PC-3 (cell line): ENCODE results near the gene SAMD11. TPM values are rescaled to one million over a fixed set of nuclear protein-coding genes. Genes with fewer than 3 reads are reported as not detected.

ENCODE experiments used
- ATAC-seq: fragments of 200-7000 bp; cut with Tn5 transposase; 2 replicates; pipeline ENCODE4 v1.9.1; 2020; ENCODE audit warnings: mild to moderate bottlenecking, moderate library complexity
- BruUV-seq: library from RNA; stranded (reverse); fragments of 400-500 nt; replicated peaks from 2 replicates; lab custom pipeline; 2021; lab: Mats Ljungman, UMichigan
- CTCF ChIA-PET: fragments of 300-600 bp; sonication (Branson Sonifier 250); formaldehyde crosslinking; loops from one replicate; lab custom pipeline; 2022; ENCODE audit warnings: antibody characterized with exemption; lab: Charles Lee
- POLR2A ChIA-PET: fragments of 300-600 bp; sonication (Branson Sonifier 250); formaldehyde crosslinking; loops from one replicate; lab custom pipeline; 2022; ENCODE audit warnings: antibody characterized with exemption; ENCODE audit not compliant: unreplicated experiment; lab: Charles Lee
- DNase-seq: peaks from one replicate; pipeline ENCODE4 v3.0.0-alpha.2; 2015
- H2AFZ ChIP-seq: fragments of 300-600 bp; sonication (generic); 2 replicates; pipeline ENCODE4 v1.6.0; 2016; ENCODE audit warnings: antibody characterized with exemption, low read length
- H3F3A ChIP-seq: fragments of 300-600 bp; sonication (generic); one replicate; pipeline ENCODE4 v1.6.0; 2017; ENCODE audit warnings: antibody characterized with exemption, low read length, control low read depth, mild to moderate bottlenecking; ENCODE audit not compliant: unreplicated experiment
- H3K27ac ChIP-seq: fragments of 300-600 bp; sonication (generic); 2 replicates; pipeline ENCODE4 v1.5.1; 2016; ENCODE audit warnings: mild to moderate bottlenecking, low read length
- H3K27me3 ChIP-seq: fragments of 300-600 bp; sonication (generic); 2 replicates; pipeline ENCODE4 v1.6.1; 2016; ENCODE audit warnings: low read length, mixed read lengths
- H3K36me3 ChIP-seq: fragments of 300-600 bp; sonication (generic); 2 replicates; pipeline ENCODE4 v1.6.1; 2016; ENCODE audit warnings: low read depth, mixed run types, low read length, mixed read lengths
- H3K4me1 ChIP-seq: fragments of 300-600 bp; sonication (generic); 2 replicates; pipeline ENCODE4 v1.5.1; 2016; ENCODE audit warnings: low read length; ENCODE audit not compliant: insufficient read depth
- H3K4me2 ChIP-seq: fragments of 300-600 bp; sonication (generic); 2 replicates; pipeline ENCODE4 v1.6.0; 2016; ENCODE audit warnings: low read length
- H3K4me3 ChIP-seq: fragments of 300-600 bp; sonication (generic); 2 replicates; pipeline ENCODE4 v1.5.1; 2016; ENCODE audit warnings: mild to moderate bottlenecking, low read length, mixed read lengths
- H3K79me2 ChIP-seq: fragments of 300-600 bp; sonication (generic); 2 replicates; pipeline ENCODE4 v1.6.1; 2017; ENCODE audit warnings: low read length, mixed read lengths
- H3K9ac ChIP-seq: fragments of 300-600 bp; sonication (generic); 2 replicates; pipeline ENCODE4 v1.6.0; 2016; ENCODE audit warnings: mild to moderate bottlenecking, low read length
- H3K9me2 ChIP-seq: fragments of 300-600 bp; sonication (generic); replicated peaks from 2 replicates; pipeline ENCODE4 v1.6.1; 2016; ENCODE audit warnings: mixed run types, low read length, mixed read lengths
- H3K9me3 ChIP-seq: fragments of 300-600 bp; sonication (generic); 2 replicates; pipeline ENCODE4 v1.6.1; 2016; ENCODE audit warnings: low read length, mixed read lengths
- H4K20me1 ChIP-seq: fragments of 300-600 bp; sonication (generic); 2 replicates; pipeline ENCODE4 v1.6.1; 2016; ENCODE audit warnings: low read length, mixed read lengths
- EZH2 ChIP-seq: fragments of 300-600 bp; sonication (generic); IDR thresholded peaks from one replicate; pipeline ENCODE4 v1.6.1; 2017; ENCODE audit warnings: antibody characterized with exemption, mild to moderate bottlenecking, low read length; ENCODE audit not compliant: unreplicated experiment
- EZH2phosphoT487 ChIP-seq: fragments of 300-600 bp; sonication (generic); IDR thresholded peaks from 2 replicates; pipeline ENCODE4 v1.6.1; 2018; ENCODE audit warnings: mild to moderate bottlenecking, antibody characterized with exemption, low read length, borderline replicate concordance
- intact Hi-C: fragments of 100-400 bp; cut with micrococcal nuclease; formaldehyde crosslinking; loops from 2 replicates; pipeline ENCODE4 v1.9.0; 2023
- total RNA-seq: library from RNA; depleted of rRNA; stranded (reverse); fragments of >200 nt; gene quantifications from 2 replicates; pipeline ENCODE4 v1.2.3, GENCODE V29; 2014
- TF ChIP-seq, protein P1 (sequence below): fragments of 300-600 bp; sonication (generic); conservative IDR thresholded peaks from 2 replicates; pipeline ENCODE4 v1.5.1; 2017; ENCODE audit warnings: antibody characterized with exemption, low read depth, mild to moderate bottlenecking, low read length

Gene SAMD11
- total RNA-seq, 1 experiment from 2014 or later: 5.8 TPM

DNA sequence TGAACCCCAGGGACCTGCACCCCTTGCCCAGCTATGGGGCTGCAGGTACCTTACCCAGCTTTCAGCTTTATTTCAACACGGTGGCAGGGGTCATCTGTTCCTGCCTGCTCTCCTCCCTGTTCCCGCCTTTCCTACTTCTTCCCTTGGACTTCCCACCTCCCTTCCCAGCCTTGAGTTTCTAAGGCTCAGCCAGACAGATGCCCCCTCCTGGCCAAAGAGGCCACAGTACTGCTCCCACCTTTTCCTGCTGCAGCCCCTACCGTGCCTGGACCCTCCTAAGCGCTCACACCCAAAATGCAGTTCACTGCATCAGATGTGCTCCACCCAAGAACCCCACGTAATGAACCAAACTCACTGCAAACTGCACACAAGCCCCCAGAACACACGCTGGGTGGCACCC, 27.6 kb downstream of the SAMD11 start:
- H3K9me2 ChIP-seq: no peaks in the 10 kb centered on the region
- no TSS peak for BruUV-seq
- no peaks in the 10 kb centered on the region for H3K27me3 ChIP-seq
- POLR2A ChIA-PET: no interaction called here
- no peak overlapping the region for H2AFZ ChIP-seq
- no peak overlapping the region for H3K4me2 ChIP-seq
- no peaks in the 10 kb centered on the region for H4K20me1 ChIP-seq
- H3K9me3 ChIP-seq: no peaks in the 10 kb centered on the region
- no peaks in the 10 kb centered on the region for H3K4me1 ChIP-seq
- peaks cover 58% of the 10 kb centered on the region for H3K36me3 ChIP-seq
- intact Hi-C loops: no loop called here
- H3K4me3 ChIP-seq: no peak overlapping the region
- ATAC-seq (no peak), DNase-seq (no peak)
- H3K27ac ChIP-seq: no peak overlapping the region
- H3K79me2 ChIP-seq: peaks cover 11% of the 10 kb centered on the region; the same call in 1 of the 2 replicates
- TF ChIP-seq EZH2phosphoT487 (no peak), EZH2 (no peak)
- TF ChIP-seq, protein P1, sequence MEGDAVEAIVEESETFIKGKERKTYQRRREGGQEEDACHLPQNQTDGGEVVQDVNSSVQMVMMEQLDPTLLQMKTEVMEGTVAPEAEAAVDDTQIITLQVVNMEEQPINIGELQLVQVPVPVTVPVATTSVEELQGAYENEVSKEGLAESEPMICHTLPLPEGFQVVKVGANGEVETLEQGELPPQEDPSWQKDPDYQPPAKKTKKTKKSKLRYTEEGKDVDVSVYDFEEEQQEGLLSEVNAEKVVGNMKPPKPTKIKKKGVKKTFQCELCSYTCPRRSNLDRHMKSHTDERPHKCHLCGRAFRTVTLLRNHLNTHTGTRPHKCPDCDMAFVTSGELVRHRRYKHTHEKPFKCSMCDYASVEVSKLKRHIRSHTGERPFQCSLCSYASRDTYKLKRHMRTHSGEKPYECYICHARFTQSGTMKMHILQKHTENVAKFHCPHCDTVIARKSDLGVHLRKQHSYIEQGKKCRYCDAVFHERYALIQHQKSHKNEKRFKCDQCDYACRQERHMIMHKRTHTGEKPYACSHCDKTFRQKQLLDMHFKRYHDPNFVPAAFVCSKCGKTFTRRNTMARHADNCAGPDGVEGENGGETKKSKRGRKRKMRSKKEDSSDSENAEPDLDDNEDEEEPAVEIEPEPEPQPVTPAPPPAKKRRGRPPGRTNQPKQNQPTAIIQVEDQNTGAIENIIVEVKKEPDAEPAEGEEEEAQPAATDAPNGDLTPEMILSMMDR: peak; percentile 59
- H3K9ac ChIP-seq: no peak overlapping the region
- CTCF ChIA-PET: no interaction called here
- H3F3A ChIP-seq: no peaks in the 10 kb centered on the region

DNA sequence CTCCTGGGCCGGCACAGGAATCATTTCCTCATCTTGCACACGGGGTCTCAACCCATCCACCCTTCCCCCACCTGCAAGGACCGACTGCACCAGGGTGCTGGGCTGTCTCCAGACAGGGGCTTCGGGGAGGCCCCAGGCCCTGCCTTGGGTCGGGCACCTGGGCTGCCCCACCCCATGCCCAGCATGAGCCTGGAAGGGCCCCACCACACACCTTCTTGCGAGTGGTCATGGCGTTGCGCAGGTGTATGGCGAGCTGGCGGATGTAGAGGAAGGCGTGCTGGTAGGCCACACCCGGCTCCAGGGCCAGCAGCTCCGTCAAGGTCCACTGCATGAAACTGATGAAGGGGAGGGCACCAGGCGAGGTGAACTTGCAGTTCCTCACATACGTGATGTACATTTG, 28.5 kb downstream of the SAMD11 start:
- ChIA-PET CTCF (no interaction called here), POLR2A (no interaction called here)
- Histone ChIP-seq H4K20me1 (peaks cover 2% of the 10 kb centered on the region; the same call in 1 of the 2 replicates), H3K4me3 (no peak overlapping the region), H3K36me3 (peaks cover 59% of the 10 kb centered on the region), H3K27me3 (no peaks in the 10 kb centered on the region), H3K9ac (no peak overlapping the region), H3K79me2 (peaks cover 19% of the 10 kb centered on the region), H3K4me1 (0 out of 2 replicates have a peak, but pooled peaks cover 2% of the 10 kb centered on the region), H3F3A (no peaks in the 10 kb centered on the region), H2AFZ (no peak overlapping the region), H3K9me2 (no peaks in the 10 kb centered on the region), H3K27ac (no peak overlapping the region), H3K4me2 (no peak overlapping the region), H3K9me3 (no peaks in the 10 kb centered on the region)
- TF ChIP-seq EZH2 (no peak), EZH2phosphoT487 (no peak)
- TF ChIP-seq, protein P1: no peak
- no peak for ATAC-seq
- DNase-seq: no peak
- no TSS peak for BruUV-seq
- intact Hi-C loops: no loop called here

DNA sequence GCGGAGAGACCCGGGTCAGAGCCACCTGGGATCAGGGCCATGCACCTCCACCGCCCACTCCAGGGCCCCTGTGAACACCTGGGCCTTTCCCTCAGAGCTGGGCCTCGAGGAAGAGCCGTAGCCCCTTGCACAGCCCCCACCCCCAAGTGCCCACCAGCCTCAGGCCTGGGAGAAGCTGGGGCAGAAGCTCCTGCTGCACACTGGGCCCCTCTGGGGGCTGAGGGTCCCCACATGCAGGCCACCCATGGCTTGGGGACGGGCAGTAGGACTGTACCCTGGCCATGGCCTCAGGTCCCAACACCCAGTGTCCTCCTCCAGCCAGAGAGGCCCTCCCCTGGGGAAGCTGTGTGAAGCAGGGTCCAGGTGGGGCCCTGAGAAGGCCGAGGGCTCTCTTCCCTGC, 28.9 kb downstream of the SAMD11 start:
- no peaks in the 10 kb centered on the region for H3K9me3 ChIP-seq
- H3K27me3 ChIP-seq: no peaks in the 10 kb centered on the region
- H3K4me2 ChIP-seq: no peak overlapping the region
- intact Hi-C loops: no loop called here
- H3F3A ChIP-seq: no peaks in the 10 kb centered on the region
- H4K20me1 ChIP-seq: peaks cover 5% of the 10 kb centered on the region; the same call in 1 of the 2 replicates
- no peak for TF ChIP-seq EZH2phosphoT487
- TF ChIP-seq EZH2: no peak
- TF ChIP-seq, protein P1: no peak
- no peak for ATAC-seq
- CTCF ChIA-PET: no interaction called here
- DNase-seq: no peak
- H3K27ac ChIP-seq: no peak overlapping the region
- no peak overlapping the region for H2AFZ ChIP-seq
- POLR2A ChIA-PET: no interaction called here
- H3K4me3 ChIP-seq: no peak overlapping the region
- H3K9ac ChIP-seq: no peak overlapping the region
- H3K36me3 ChIP-seq: peaks cover 55% of the 10 kb centered on the region
- peaks cover 6% of the 10 kb centered on the region for H3K4me1 ChIP-seq
- no TSS peak for BruUV-seq
- no peaks in the 10 kb centered on the region for H3K9me2 ChIP-seq
- peaks cover 23% of the 10 kb centered on the region for H3K79me2 ChIP-seq
